GM23248 (cell line): ENCODE data around the gene SLC26A8.

Experiments used
- EZH2 ChIP-seq: fragments of 200-600 bp; sonication (generic); IDR thresholded peaks from 2 replicates; pipeline ENCODE4 v1.6.1; 2018; ENCODE audit warnings: antibody characterized with exemption, mild to moderate bottlenecking; ENCODE audit not compliant: insufficient read depth, poor library complexity, severe bottlenecking
- EZH2phosphoT487 ChIP-seq: fragments of 200-600 bp; sonication (generic); IDR thresholded peaks from 2 replicates; pipeline ENCODE4 v1.6.1; 2018; ENCODE audit warnings: antibody characterized with exemption, moderate library complexity, mild to moderate bottlenecking, low read depth; ENCODE audit not compliant: insufficient read depth

DNA sequence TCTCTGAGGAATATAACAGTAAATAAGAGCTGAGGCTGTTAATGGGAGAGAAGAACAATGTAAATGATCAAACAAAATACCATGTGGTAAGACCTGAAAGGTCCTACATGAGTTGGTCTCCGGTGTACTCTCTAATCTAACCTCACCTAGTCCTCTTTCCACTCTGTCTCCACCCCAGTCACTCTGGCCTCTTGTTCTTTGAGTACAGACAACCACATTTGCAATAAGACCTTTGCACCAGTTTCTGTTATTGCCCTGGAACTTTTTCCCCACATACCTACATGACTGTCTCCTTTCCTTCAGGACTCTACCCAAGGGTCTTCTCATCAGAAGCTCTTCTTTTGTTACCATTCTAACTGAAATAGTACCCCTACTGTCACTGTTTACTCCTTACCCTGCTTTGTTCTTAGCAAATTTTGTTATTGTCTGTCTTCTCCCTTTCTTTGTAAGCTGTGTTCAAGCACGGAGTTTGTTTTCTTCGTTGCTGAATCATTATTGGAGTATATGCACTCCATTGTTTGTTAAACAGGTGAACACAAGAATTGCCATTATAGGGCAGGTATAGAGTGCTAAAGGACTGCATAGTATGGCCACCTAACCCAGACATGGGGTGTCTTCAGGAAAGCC lies 40.4 kb upstream of the SLC26A8 start:
- TF ChIP-seq EZH2phosphoT487 (no peak), EZH2 (no peak)
